Tibial artery (tissue), 4 donors: Measurements from ENCODE around the gene FBXO24.
A peak's percentile ranks its signal among the peaks of the same experiment; 100 is the strongest.
"Not testable (repeated sequence)": the region's sequence is repeated elsewhere in the genome, so short reads cannot be mapped to it uniquely, and the experiment has no call there.

ENCODE experiments used
- DNase-seq, 2 donors: peaks; one replicate each; pipeline ENCODE4 v3.0.0-alpha.2; 2019
- H3K27ac ChIP-seq, 2 donors: fragments of 200-600 bp; sonication (generic) in 1 of 2; 1 replicate in 1 of 2; 2 replicates in 1 of 2; pipeline ENCODE4 v1.5.1; 2018 to 2019; ENCODE audit warnings: mild to moderate bottlenecking in 1 of 2
- H3K27me3 ChIP-seq, 2 donors: fragments of 200-600 bp; sonication (generic) in 1 of 2; one replicate each; pipeline versions ENCODE4 v1.5.1 to v1.6.0; 2016 to 2019
- H3K36me3 ChIP-seq, 3 donors: fragments of 200-600 bp; sonication (generic) in 2 of 3; one replicate each; pipeline ENCODE4 v1.5.1; 2016 to 2019; ENCODE audit warnings: mild to moderate bottlenecking in 2 of 3
- H3K4me1 ChIP-seq, 4 donors: fragments of 200-600 bp; sonication (generic) in 2 of 4; 1 replicate in 3 of 4; 2 replicates in 1 of 4; pipeline ENCODE4 v1.5.1; 2016 to 2019
- H3K4me3 ChIP-seq, 2 donors: fragments of 200-600 bp; sonication (generic) in 1 of 2; 1 replicate in 1 of 2; 2 replicates in 1 of 2; pipeline ENCODE4 v1.5.1; 2018 to 2019; ENCODE audit warnings: mild to moderate bottlenecking in 2 of 2
- H3K9me3 ChIP-seq, 3 donors: fragments of 200-600 bp; sonication (generic) in 1 of 3; one replicate each; pipeline ENCODE4 v1.5.1; 2016 to 2019
- intact Hi-C: fragments of 100-400 bp; cut with DNase I; formaldehyde crosslinking; loops from one replicate; pipeline ENCODE4 v1.15.0; 2023; ENCODE audit warnings: low total_unique reads
- TF ChIP-seq, protein P1 (sequence below), 2 experiments: fragments of 200-600 bp in 1 of 2; fragments of 450-650 bp in 1 of 2; IDR thresholded peaks; one replicate each; pipeline ENCODE4 v1.5.1; 2017 to 2019; ENCODE audit warnings: antibody characterized with exemption in 2 of 2, mild to moderate bottlenecking in 1 of 2, moderate library complexity in 1 of 2

Gene FBXO24

DNA sequence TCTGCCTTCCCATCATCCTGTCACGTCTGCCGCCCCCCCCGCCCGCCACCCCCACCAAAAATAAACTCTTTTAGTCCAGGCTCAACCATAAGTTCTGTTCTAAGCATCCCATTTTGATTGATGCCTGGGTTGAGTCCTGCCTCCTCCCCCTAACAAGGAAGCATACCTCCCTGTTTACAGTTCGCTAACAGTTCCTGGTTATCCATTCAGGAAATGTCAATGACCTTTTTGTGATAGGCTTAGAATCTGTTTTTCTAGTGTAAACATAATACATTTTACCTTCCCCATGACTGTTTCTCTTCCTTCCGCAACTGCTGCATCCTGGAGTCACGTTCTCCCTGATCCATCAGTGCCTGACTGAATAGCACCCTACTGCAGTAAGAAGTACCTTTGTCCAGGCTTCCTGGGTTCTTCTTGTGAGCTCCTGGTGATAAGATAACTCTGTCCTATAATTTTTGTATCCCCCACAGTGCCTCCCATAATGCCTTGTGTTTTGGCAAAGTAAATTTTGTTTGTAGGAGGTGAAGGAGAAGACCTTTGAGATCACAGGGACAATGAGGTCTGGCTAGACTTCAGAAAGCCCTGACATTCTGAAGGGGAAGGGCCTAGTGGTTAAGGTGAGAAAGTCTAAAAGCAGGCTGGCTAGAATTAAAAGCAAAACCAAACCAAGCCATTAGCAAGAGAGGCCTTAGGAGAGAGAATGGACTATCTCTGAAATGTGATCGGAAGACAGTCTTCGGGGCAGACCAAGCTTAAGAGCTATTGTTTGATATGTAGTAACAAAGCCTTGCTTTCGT is 39.8 kb upstream of the FBXO24 start:
- TF ChIP-seq, protein P1, sequence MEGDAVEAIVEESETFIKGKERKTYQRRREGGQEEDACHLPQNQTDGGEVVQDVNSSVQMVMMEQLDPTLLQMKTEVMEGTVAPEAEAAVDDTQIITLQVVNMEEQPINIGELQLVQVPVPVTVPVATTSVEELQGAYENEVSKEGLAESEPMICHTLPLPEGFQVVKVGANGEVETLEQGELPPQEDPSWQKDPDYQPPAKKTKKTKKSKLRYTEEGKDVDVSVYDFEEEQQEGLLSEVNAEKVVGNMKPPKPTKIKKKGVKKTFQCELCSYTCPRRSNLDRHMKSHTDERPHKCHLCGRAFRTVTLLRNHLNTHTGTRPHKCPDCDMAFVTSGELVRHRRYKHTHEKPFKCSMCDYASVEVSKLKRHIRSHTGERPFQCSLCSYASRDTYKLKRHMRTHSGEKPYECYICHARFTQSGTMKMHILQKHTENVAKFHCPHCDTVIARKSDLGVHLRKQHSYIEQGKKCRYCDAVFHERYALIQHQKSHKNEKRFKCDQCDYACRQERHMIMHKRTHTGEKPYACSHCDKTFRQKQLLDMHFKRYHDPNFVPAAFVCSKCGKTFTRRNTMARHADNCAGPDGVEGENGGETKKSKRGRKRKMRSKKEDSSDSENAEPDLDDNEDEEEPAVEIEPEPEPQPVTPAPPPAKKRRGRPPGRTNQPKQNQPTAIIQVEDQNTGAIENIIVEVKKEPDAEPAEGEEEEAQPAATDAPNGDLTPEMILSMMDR (IDR thresholded peaks at IDR 0.05): no peak
- no peak for DNase-seq
- Histone ChIP-seq H3K36me3 (peaks cover 4 to 22% (median 13%) of the 10 kb centered on the region in 3 donors), H3K27ac (peak overlapping the region; percentile 85 to 92), H3K27me3 (no peaks in the 10 kb centered on the region), H3K9me3 (no peaks in the 10 kb centered on the region), H3K4me1 (peaks cover 0 to 59% (median 51%) of the 10 kb centered on the region in 4 donors), H3K4me3 (no peak overlapping the region)
- intact Hi-C loops: no loop called here

GRCh38 chr7:100546926-100547800 is 39.0 kb upstream of the FBXO24 start:
- no peak for DNase-seq
- no peaks in the 10 kb centered on the region for H3K9me3 ChIP-seq
- no peak overlapping the region for H3K4me3 ChIP-seq
- intact Hi-C loops: no loop called here
- H3K27me3 ChIP-seq: no peaks in the 10 kb centered on the region
- peak overlapping the region; percentile 85 to 92 for H3K27ac ChIP-seq
- H3K4me1 ChIP-seq: peaks cover 0 to 59% (median 51%) of the 10 kb centered on the region in 4 donors
- peaks cover 8 to 29% (median 15%) of the 10 kb centered on the region in 3 donors for H3K36me3 ChIP-seq
- TF ChIP-seq, protein P1 (IDR thresholded peaks at IDR 0.05): no peak

- intact Hi-C loops: no loop called here
- H3K4me1 ChIP-seq: peaks cover 0 to 59% (median 51%) of the 10 kb centered on the region in 4 donors
- no peak overlapping the region for H3K4me3 ChIP-seq
- no peak for DNase-seq
- H3K27ac ChIP-seq: peak overlapping the region; percentile 85 to 92
- TF ChIP-seq, protein P1 (IDR thresholded peaks at IDR 0.05): no peak
- peaks cover 15 to 36% (median 22%) of the 10 kb centered on the region in 3 donors for H3K36me3 ChIP-seq
- H3K27me3 ChIP-seq: no peaks in the 10 kb centered on the region
- no peaks in the 10 kb centered on the region for H3K9me3 ChIP-seq
These were observed 38.3 kb upstream of the FBXO24 start for GRCh38 chr7:100547872-100548271.

DNA sequence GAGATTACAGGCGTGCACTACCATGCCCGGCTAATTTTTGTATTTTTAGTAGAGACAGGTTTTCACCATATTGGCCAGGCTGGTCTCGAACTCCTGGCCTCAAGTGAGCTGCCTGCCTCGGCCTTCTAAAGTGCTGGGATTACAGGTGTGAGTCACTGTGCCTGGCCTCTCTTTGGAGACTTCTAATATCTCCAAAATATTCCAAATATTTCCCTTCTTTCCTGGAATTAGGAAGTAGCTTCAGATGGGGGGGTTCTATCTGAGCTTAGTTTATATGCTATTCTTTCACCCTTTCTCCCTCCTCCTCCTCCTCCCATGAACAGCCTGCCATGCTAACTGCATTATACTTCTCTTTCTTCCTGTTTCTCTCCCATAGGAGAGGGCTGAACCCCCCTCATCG is 37.7 kb upstream of the FBXO24 start:
- H3K36me3 ChIP-seq: peaks cover 20 to 41% (median 28%) of the 10 kb centered on the region in 3 donors
- peak overlapping the region; percentile 85 to 92 for H3K27ac ChIP-seq
- H3K27me3 ChIP-seq, intact Hi-C loops, DNase-seq, H3K4me3 ChIP-seq, H3K9me3 ChIP-seq: not testable (repeated sequence)
- H3K4me1 ChIP-seq: peaks cover 0 to 58% (median 51%) of the 10 kb centered on the region in 4 donors

GRCh38 chr7:100552532-100552931 is 33.6 kb upstream of the FBXO24 start:
- TF ChIP-seq, protein P1 (IDR thresholded peaks at IDR 0.05): no peak
- H3K36me3 ChIP-seq: peaks cover 50 to 80% (median 56%) of the 10 kb centered on the region in 3 donors
- H3K4me1 ChIP-seq: peaks cover 0 to 17% (median 13%) of the 10 kb centered on the region in 4 donors
- H3K27me3 ChIP-seq: no peaks in the 10 kb centered on the region
- no peak for DNase-seq
- H3K4me3 ChIP-seq: no peak overlapping the region
- H3K27ac ChIP-seq: no peak overlapping the region
- intact Hi-C loops: no loop called here
- no peaks in the 10 kb centered on the region for H3K9me3 ChIP-seq
